ENCODE data around the gene KLRC1.
"Not testable (repeated sequence)": the region's sequence is repeated elsewhere in the genome, so short reads cannot be mapped to it uniquely, and the experiment has no call there.

The KLRC1 gene

GRCh38 chr12:10453156-10453555 lies at the start of gene KLRC1:
Gene KLRC1 (minus strand): TSS chr12:10453377. CDS start chr12:10451156, 2,221 bp downstream.
- TF ChIP-seq POLR2A (IDR thresholded peaks at IDR 0.05; ENCODE audit: low read length) (no peak), GATA1 (IDR thresholded peaks at IDR 0.05; ENCODE audit: low read depth, low read length) (no peak)
- no peak for DNase-seq

DNA sequence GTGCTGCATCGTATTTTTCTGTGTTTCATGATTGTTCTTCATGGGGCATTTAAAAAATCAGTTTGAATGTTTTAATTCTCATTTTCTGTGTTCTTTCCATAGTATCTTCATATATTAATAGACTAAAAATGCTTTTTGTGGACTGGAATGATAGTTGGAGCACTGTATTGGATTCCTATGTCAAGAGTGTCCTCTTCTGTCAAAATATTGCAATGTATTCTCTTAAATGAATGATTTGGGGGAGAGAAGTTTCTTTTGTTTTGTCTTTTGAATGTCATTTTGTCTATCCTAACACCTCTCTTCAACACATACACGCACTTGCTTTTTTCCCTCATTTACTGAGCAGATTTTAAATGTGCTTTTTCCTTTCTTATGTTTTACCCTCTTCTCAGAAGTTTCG lies 47.9 kb upstream of the KLRC1 start:
- no peak for DNase-seq

DNA sequence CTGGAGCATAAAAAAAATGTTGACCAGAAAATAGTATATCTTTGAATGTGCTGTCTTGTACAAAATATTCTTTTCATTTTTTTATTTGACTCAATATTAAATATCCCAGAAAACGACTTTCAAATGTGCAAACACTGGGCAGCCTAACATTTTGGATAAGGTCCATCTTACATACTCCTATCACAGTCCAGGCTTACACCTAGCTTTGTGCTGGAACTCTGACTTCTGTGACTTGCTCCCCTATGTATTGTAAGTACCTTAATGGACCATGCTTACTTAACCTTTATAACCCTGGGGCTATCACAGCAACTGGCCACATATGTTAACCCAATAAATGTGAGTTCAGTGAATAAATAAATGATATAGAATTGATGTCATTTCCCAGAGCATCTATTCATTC lies 44.9 kb upstream of the KLRC1 start:
- TF ChIP-seq GATA1 (IDR thresholded peaks at IDR 0.05; ENCODE audit: low read depth, low read length): no peak
- TF ChIP-seq POLR2A (IDR thresholded peaks at IDR 0.05; ENCODE audit: low read length): no peak
- DNase-seq: no peak

More for the DNA sequence above, 47.9 kb upstream of the KLRC1 start:
- TF ChIP-seq GATA1 (IDR thresholded peaks at IDR 0.05; ENCODE audit: low read depth, low read length) (no peak), POLR2A (IDR thresholded peaks at IDR 0.05; ENCODE audit: low read length) (no peak)

DNA sequence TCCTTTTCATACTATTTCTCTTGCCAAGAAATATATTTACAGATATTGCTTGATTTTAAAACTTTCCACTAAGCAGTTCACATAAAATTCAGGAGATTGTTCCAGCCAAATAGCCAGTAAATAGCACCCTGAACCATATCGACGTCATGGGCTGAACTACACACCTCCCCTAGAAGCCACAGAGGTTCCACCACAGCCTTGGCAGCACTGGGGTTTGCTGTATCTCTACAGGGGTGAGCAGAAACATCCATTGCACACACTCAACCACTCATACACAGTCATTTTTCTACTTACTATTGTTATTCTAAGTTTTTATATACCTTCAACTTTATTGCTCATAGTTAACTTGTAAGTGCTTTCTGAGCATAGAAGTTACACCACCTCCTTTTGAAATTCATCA lies 44.4 kb upstream of the KLRC1 start:
- no peak for TF ChIP-seq GATA1 (IDR thresholded peaks at IDR 0.05; ENCODE audit: low read depth, low read length)
- no peak for TF ChIP-seq POLR2A (IDR thresholded peaks at IDR 0.05; ENCODE audit: low read length)
- DNase-seq: no peak

- DNase-seq: no peak
- TF ChIP-seq GATA1 (IDR thresholded peaks at IDR 0.05; ENCODE audit: low read depth, low read length) (no peak), POLR2A (IDR thresholded peaks at IDR 0.05; ENCODE audit: low read length) (no peak)
Measured at GRCh38 chr12:10491766-10492165, 38.6 kb upstream of the KLRC1 start.

GRCh38 chr12:10487328-10487727 lies 34.2 kb upstream of the KLRC1 start:
- not testable (repeated sequence) for DNase-seq

- not testable (repeated sequence) for DNase-seq
Measured at GRCh38 chr12:10481901-10482300, 28.7 kb upstream of the KLRC1 start.

DNA sequence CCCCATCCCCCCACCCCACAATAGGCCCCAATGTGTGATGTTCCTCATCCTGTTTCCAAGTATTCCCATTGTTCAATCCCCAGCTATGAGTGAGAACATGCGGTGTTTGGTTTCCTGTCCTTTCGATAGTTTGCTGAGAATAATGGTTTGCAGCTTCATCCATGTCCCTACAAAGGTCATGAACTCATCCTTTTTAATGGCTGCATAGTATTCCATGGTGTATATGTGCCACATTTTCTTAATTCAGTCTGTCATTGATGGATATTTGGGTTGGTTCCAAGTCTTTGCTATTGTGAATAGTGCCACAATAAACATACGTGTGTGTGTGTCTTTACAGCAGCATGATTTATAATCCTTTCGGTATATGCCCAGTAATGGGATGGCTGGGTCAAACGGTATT lies 19.6 kb upstream of the KLRC1 start:
- not testable (repeated sequence) for DNase-seq

DNA sequence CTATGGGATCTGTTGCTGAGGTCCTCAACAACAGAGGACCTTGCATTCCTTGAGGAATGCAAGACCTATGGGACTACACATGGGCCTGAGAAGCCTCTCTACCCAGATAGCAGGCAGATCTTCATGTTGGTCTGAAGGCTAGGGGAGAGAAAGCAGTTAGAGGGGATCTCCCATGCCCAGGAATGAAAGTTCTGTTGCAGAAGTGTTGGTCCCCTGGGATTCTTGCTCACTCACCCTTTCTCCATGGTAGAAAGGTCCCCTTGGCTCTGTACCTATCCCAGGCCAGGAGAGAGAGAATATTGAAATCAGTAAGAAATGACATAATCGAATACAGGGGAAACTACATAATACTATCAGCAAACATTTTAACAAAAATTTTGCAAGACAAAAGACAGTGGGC lies 16.5 kb upstream of the KLRC1 start:
- no peak for DNase-seq
- TF ChIP-seq GATA1 (IDR thresholded peaks at IDR 0.05; ENCODE audit: low read depth, low read length) (no peak), POLR2A (IDR thresholded peaks at IDR 0.05; ENCODE audit: low read length) (no peak)

- TF ChIP-seq POLR2A (IDR thresholded peaks at IDR 0.05; ENCODE audit: low read length) (no peak), GATA1 (IDR thresholded peaks at IDR 0.05; ENCODE audit: low read depth, low read length) (no peak)
- no peak for DNase-seq
Measured at GRCh38 chr12:10466311-10466710, 13.1 kb upstream of the KLRC1 start.

- no peak for DNase-seq
- TF ChIP-seq GATA1 (IDR thresholded peaks at IDR 0.05; ENCODE audit: low read depth, low read length) (no peak), POLR2A (IDR thresholded peaks at IDR 0.05; ENCODE audit: low read length) (no peak)
Measured at GRCh38 chr12:10457760-10458159, 4.6 kb upstream of the KLRC1 start.

DNA sequence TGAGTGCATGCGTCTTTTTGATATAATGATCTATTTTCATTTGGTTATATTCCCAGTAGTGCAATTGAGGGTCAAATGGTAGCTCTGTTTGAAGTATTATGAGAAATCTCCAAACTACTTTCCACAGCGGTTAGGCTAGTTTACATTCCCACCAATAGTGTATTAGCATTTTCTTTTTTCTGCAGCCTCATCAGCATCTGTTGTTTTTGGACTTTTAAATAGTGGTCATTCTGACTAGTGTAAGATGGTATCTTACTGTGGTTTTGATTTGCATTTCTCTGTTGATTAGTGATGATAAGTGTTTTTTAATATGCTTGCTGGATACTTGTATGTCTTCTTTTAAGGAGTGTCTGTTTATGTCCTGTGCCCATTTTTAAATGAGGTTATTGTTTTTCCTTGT lies 3.7 kb upstream of the KLRC1 start:
- no peak for TF ChIP-seq GATA1 (IDR thresholded peaks at IDR 0.05; ENCODE audit: low read depth, low read length)
- no peak for TF ChIP-seq POLR2A (IDR thresholded peaks at IDR 0.05; ENCODE audit: low read length)
- no peak for DNase-seq

GRCh38 chr12:10455766-10456165 lies 2.6 kb upstream of the KLRC1 start:
- TF ChIP-seq POLR2A (IDR thresholded peaks at IDR 0.05; ENCODE audit: low read length) (no peak), GATA1 (IDR thresholded peaks at IDR 0.05; ENCODE audit: low read depth, low read length) (no peak)
- DNase-seq: no peak

- DNase-seq: no peak
- no peak for TF ChIP-seq GATA1 (IDR thresholded peaks at IDR 0.05; ENCODE audit: low read depth, low read length)
- no peak for TF ChIP-seq POLR2A (IDR thresholded peaks at IDR 0.05; ENCODE audit: low read length)
Measured at GRCh38 chr12:10454531-10454930, 1.4 kb upstream of the KLRC1 start.

DNA sequence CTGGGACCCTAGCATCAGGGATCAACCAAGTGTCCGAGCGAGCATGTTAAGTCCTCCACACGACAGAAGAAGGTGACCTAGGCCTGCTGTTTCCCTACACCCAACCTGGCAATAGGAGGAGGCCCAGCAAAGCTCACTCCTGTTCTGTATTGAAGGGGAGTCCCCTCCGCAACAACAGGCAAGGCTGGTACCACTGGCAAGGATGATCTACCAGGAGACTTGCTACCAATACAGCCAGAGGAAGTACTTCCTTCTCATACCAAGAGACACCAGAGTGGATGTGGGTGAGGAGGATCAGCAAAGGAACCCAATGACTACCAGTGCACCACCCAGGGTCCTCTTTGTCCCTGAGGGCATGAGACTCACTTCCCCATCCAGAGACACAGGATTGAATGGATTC lies 4.9 kb downstream of the KLRC1 start:
- no peak for TF ChIP-seq GATA1 (IDR thresholded peaks at IDR 0.05; ENCODE audit: low read depth, low read length)
- TF ChIP-seq POLR2A (IDR thresholded peaks at IDR 0.05; ENCODE audit: low read length): no peak
- no peak for DNase-seq

DNA sequence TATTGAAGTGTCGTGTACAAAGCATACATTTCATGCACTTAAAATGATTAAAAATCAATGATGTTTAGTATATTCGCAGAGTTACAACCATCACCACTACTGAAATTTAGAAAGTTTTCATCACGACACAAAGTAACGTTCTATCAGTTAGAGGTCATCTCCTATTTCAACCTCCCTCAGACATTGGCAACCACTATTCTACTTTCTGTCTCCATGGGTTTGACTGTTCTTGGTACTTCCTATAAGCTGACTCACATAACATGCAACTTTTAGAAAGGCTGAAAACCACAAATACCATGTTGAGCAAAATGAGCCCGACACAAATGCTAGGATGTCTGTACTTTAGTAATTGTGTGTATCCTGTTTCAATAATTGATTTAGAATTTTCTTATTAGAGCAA lies 7.1 kb downstream of the KLRC1 start:
- DNase-seq: not testable (repeated sequence)

DNA sequence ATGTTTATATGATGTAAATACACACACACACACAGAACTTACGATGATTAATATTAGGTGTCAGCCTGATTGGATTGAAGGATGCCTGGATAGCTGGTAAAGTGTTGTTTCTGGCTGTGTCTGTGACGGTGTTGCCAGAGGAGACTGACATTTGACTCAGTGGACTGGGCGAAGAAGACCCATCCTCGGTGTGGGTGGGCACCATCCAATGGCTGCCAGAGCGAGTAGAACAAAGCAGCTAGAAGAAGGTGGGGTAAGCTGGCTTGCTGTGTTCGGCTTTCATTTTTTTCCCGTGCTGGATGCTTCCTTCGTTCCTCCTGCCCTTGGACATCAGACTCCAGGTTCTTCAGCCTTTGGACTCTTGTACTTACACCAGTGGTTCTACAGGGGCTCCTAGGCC lies 12.0 kb downstream of the KLRC1 start:
- not testable (repeated sequence) for DNase-seq

DNA sequence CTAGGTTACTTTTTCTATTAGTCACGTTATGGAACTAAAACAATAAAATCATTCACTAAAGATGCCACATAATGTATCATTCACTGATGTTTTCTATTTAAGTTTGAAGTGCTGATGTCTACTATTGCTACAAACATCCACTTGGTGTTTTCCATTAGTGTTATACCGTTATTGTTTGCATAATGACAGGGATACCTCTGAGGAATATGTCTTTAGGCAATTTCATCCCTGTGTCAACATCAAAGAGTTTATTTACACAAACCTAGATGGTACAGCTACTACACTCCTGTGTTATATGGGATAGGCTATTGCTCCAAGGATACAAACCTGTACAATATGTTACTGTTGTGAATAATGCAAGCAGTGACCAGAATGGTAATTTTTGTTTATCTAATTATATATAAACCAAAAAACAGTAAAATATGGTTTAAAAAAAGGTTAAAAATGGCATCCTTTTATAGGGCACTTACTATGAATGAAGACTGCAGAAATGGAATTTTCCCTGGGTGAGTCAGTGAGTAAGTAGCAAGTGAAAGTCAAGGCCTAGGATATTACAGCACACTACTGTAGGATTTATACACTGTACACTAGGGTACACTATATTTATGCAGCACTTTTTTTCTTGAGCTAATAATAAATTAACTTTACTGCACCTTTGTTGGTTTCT lies 13.4 kb downstream of the KLRC1 start:
- DNase-seq: not testable (repeated sequence)

DNA sequence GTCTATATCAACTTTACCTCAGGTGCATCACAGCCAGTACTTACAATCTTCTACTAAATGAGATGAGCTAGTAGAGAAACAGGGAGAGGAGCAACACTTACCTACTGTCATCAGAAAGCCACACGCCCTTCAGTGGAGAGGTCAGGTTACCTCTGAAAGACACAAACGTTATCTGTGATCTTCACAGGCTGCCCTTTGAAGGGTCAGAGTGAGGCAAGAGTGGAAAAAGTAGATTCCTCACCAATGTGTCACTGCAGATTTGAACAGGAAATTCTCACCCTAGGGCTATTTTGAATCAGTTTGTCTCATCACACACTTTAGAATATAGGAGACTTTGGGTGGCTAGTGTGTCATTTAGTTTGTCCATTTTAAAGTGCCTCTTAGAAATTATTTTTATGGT lies 15.6 kb downstream of the KLRC1 start:
- not testable (repeated sequence) for DNase-seq

- DNase-seq: not testable (repeated sequence)
Measured at GRCh38 chr12:10435816-10436215, 17.4 kb downstream of the KLRC1 start, which contains the start of gene KLRC2. Gene KLRC2 (minus strand): TSS chr12:10436010. CDS start chr12:10435986, 24 bp downstream.

DNA sequence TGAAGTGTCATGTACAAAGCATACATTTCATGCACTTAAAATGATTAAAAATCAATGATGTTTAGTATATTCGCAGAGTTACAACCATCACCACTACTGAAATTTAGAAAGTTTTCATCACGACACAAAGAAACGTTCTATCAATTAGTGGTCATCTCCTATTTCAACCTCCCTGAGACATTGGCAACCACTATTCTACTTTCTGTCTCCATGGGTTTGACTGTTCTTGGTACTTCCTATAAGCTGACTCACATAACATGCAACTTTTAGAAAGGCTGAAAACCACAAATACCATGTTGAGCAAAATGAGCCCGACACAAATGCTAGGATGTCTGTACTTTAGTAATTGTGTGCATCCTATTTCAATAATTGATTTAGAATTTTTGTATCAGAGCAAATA lies 22.6 kb downstream of the KLRC1 start:
- DNase-seq: not testable (repeated sequence)

GRCh38 chr12:10425938-10426337 lies 27.2 kb downstream of the KLRC1 start:
- DNase-seq: not testable (repeated sequence)
